22Rv1 (cell line): ENCODE data around the gene THAP4.

Experiments used
- H3K27ac ChIP-seq: fragments of 450-650 bp; 2 replicates; pipeline ENCODE4 v1.5.1; 2017
- CTCF ChIP-seq: fragments of 450-650 bp; IDR thresholded peaks from 2 replicates; pipeline ENCODE4 v1.5.1; 2017; ENCODE audit warnings: mild to moderate bottlenecking
- ZFX ChIP-seq: fragments of 450-650 bp; IDR thresholded peaks from 2 replicates; pipeline ENCODE4 v1.6.1; 2017; ENCODE audit warnings: antibody characterized with exemption, borderline replicate concordance

Gene THAP4

GRCh38 chr2:241677392-241677791 is 40.4 kb upstream of the THAP4 start:
- TF ChIP-seq ZFX (no peak), CTCF (no peak)
- H3K27ac ChIP-seq, result no peak overlapping the region

DNA sequence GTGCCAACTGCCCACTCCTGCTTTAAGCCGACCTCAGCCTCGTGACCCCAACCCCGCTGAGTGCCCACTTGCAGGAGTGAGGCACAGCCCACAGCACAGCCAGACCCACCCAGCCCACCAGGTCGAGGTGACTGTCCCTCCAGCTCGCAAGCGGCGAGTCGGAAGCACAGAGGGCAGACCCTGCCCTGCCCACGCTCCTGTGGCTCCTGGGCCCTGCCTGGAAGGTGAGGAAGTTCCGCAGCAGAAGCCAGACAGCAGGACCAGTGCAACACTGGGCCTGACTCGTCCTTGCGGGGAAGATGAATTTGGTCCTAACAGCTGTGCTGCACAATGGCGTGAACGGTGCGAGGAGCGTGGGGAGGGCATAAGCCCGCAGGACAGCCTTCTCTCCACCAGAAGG is 39.7 kb upstream of the THAP4 start:
- TF ChIP-seq CTCF, result no peak
- no peak overlapping the region for H3K27ac ChIP-seq

DNA sequence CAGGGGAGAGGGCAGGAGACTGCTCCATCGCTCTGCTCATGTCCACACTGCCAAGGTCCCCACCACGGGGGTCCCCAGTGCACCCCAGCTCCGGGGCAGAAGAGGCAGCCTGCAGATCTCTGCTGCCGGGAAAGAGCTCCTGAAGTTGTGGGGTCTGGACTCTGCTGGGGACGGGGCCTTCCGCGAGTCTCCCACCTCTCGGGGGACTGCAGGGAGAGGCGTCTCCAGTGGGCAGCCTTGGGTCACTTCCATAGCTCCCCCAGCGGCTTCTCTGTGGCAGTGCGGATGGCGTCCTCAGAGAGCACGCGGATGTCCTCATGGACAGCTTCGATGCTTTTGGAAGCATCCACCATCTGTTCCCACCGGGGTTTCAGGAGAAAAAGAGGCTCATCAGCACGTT is 38.9 kb upstream of the THAP4 start:
- H3K27ac ChIP-seq, result no peak overlapping the region
- TF ChIP-seq ZFX (no peak), CTCF (no peak)

GRCh38 chr2:241673797-241674725 is 37.1 kb upstream of the THAP4 start:
- peak overlapping the region; percentile 23; the same call in 1 of the 2 replicates for H3K27ac ChIP-seq
- TF ChIP-seq CTCF (no peak), ZFX (no peak)

DNA sequence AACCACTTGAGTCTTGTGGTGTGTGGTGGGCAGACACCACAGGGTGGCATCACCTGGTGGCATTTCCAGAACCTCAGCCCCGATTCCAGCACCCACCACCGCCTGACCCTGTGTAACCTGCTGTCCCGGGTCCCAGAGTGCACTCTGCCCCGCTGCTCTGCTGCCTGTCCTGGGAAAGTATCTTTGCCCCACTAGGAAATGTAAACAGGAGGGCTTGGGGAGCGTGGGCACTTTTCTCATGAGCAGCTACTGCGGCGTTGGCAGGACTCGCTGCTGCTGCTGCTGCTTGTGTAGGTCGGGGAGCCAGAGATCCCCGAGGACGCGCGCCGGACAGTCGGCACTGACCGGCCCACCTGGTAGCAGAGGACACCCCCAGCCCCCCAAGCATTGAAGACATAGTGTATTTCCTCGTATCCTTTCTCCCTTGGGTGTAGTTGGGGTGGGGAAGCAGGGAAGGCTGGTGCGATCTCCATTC is 36.3 kb upstream of the THAP4 start:
- H3K27ac ChIP-seq, result 0 out of 2 replicates have a peak overlapping the region, but pooled peaks have one; percentile 23
- no peak for TF ChIP-seq CTCF
- no peak for TF ChIP-seq ZFX

DNA sequence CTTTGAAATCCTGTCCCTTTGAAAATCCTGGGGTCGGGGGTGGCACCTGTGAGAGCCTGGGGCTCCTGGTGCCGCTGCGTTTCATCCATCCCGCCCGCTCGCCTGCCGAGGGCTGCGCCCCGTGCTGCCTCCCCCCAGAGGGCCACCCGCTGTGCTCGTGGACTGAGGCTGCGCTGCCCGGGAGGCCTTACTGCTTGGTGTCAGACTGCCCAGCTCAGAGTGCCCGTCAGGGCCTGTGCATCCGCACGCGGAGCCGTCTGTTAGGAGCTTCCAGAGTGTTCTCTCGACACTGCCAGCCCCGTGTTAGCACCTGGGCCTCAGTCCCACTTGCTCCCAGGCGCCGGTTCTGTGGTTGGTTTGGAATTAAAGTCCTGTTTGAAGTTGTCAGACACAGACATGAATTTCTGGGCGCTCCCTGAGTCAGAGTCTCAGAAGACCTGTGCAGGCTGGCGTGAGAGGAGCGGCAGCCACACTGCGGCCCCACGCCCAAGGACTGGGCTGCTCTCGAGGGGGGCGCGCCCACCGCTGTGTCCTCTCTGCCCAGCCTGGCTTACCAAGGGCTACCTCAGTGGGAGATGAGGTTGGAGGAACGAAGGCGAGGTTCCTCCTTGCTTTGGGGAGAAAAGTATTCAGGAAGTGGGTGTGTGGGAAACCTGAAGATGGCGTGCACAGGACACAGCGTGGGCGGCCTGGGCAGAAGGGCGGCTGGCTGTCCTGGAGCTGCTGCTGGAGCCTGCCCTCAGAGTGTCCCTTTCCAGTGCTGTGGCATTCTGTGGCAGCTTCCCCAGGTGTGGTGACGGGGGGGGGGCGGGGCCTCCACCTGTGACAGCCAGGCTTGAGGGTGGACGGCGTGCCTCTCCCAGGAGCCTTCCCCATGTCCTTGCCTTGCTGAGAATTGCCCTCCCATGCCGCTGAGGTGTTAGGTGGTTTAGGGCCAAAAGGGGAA is 35.6 kb upstream of the THAP4 start:
- TF ChIP-seq CTCF (no peak), ZFX (no peak)
- no peak overlapping the region for H3K27ac ChIP-seq
